Measurements from ENCODE around the gene STPG4.

The STPG4 gene
- 0 reads per million in 3 donors for total RNA-seq

GRCh38 chr2:47155091-47155876 is at the start of gene STPG4:
STPG4 (minus strand) TSS chr2:47155308; CDS start chr2:47155251, 57 bp downstream.
- DNase-seq = no peak
- Histone ChIP-seq H3K4me3 (ENCODE audit: insufficient read depth, low read depth, low read length, poor library complexity, severe bottlenecking) (no peak within 1 kb of the TSS), H3K4me1 (ENCODE audit: control insufficient read depth, insufficient read depth, low read length, poor library complexity, severe bottlenecking) (no peaks in the 10 kb centered on the region), H3K27ac (ENCODE audit: insufficient read depth, low read length, poor library complexity, severe bottlenecking) (no peak within 1 kb of the TSS), H3K27me3 (replicated peaks; ENCODE audit: control insufficient read depth, insufficient read depth, low read length, poor library complexity, severe bottlenecking) (no peaks in the 10 kb centered on the region), H3K9me3 (ENCODE audit: control insufficient read depth, low read length) (no peaks in the 10 kb centered on the region), H3K36me3 (ENCODE audit: control insufficient read depth, insufficient read depth, low read length) (peaks cover 11% of the 10 kb centered on the region)

GRCh38 chr2:47204691-47205090 is 49.6 kb upstream of the STPG4 start:
- no peaks in the 10 kb centered on the region for H3K27me3 ChIP-seq (replicated peaks; ENCODE audit: control insufficient read depth, insufficient read depth, low read length, poor library complexity, severe bottlenecking)
- H3K9me3 ChIP-seq (ENCODE audit: control insufficient read depth, low read length) = no peaks in the 10 kb centered on the region
- no peak for DNase-seq
- no peaks in the 10 kb centered on the region for H3K36me3 ChIP-seq (ENCODE audit: control insufficient read depth, insufficient read depth, low read length)
- H3K4me3 ChIP-seq (ENCODE audit: insufficient read depth, low read depth, low read length, poor library complexity, severe bottlenecking) = no peak overlapping the region
- H3K27ac ChIP-seq (ENCODE audit: insufficient read depth, low read length, poor library complexity, severe bottlenecking) = no peak overlapping the region
- H3K4me1 ChIP-seq (ENCODE audit: control insufficient read depth, insufficient read depth, low read length, poor library complexity, severe bottlenecking) = no peaks in the 10 kb centered on the region

GRCh38 chr2:47203995-47204394 is 48.9 kb upstream of the STPG4 start:
- H3K4me1 ChIP-seq (ENCODE audit: control insufficient read depth, insufficient read depth, low read length, poor library complexity, severe bottlenecking) = no peaks in the 10 kb centered on the region

GRCh38 chr2:47201224-47201623 is 46.1 kb upstream of the STPG4 start:
- Histone ChIP-seq H3K9me3 (ENCODE audit: control insufficient read depth, low read length) (no peaks in the 10 kb centered on the region), H3K4me1 (ENCODE audit: control insufficient read depth, insufficient read depth, low read length, poor library complexity, severe bottlenecking) (no peaks in the 10 kb centered on the region), H3K36me3 (ENCODE audit: control insufficient read depth, insufficient read depth, low read length) (no peaks in the 10 kb centered on the region), H3K27ac (ENCODE audit: insufficient read depth, low read length, poor library complexity, severe bottlenecking) (no peak overlapping the region), H3K4me3 (ENCODE audit: insufficient read depth, low read depth, low read length, poor library complexity, severe bottlenecking) (no peak overlapping the region), H3K27me3 (replicated peaks; ENCODE audit: control insufficient read depth, insufficient read depth, low read length, poor library complexity, severe bottlenecking) (no peaks in the 10 kb centered on the region)
- no peak for DNase-seq

More at GRCh38 chr2:47203995-47204394, 48.9 kb upstream of the STPG4 start:
- Histone ChIP-seq H3K9me3 (ENCODE audit: control insufficient read depth, low read length) (no peaks in the 10 kb centered on the region), H3K36me3 (ENCODE audit: control insufficient read depth, insufficient read depth, low read length) (no peaks in the 10 kb centered on the region), H3K4me3 (ENCODE audit: insufficient read depth, low read depth, low read length, poor library complexity, severe bottlenecking) (no peak overlapping the region), H3K27ac (ENCODE audit: insufficient read depth, low read length, poor library complexity, severe bottlenecking) (no peak overlapping the region), H3K27me3 (replicated peaks; ENCODE audit: control insufficient read depth, insufficient read depth, low read length, poor library complexity, severe bottlenecking) (no peaks in the 10 kb centered on the region)
- DNase-seq = no peak

- DNase-seq = no peak
- Histone ChIP-seq H3K4me3 (ENCODE audit: insufficient read depth, low read depth, low read length, poor library complexity, severe bottlenecking) (no peak overlapping the region), H3K27me3 (replicated peaks; ENCODE audit: control insufficient read depth, insufficient read depth, low read length, poor library complexity, severe bottlenecking) (no peaks in the 10 kb centered on the region), H3K27ac (ENCODE audit: insufficient read depth, low read length, poor library complexity, severe bottlenecking) (no peak overlapping the region), H3K9me3 (ENCODE audit: control insufficient read depth, low read length) (no peaks in the 10 kb centered on the region), H3K36me3 (ENCODE audit: control insufficient read depth, insufficient read depth, low read length) (no peaks in the 10 kb centered on the region), H3K4me1 (ENCODE audit: control insufficient read depth, insufficient read depth, low read length, poor library complexity, severe bottlenecking) (no peaks in the 10 kb centered on the region)
These were observed 43.9 kb upstream of the STPG4 start for GRCh38 chr2:47198985-47199451.

- no peaks in the 10 kb centered on the region for H3K36me3 ChIP-seq (ENCODE audit: control insufficient read depth, insufficient read depth, low read length)
- H3K4me1 ChIP-seq (ENCODE audit: control insufficient read depth, insufficient read depth, low read length, poor library complexity, severe bottlenecking) = no peaks in the 10 kb centered on the region
These were observed 41.4 kb upstream of the STPG4 start for GRCh38 chr2:47196499-47196898.

GRCh38 chr2:47196046-47196445 is 40.9 kb upstream of the STPG4 start:
- Histone ChIP-seq H3K4me1 (ENCODE audit: control insufficient read depth, insufficient read depth, low read length, poor library complexity, severe bottlenecking) (no peaks in the 10 kb centered on the region), H3K27me3 (replicated peaks; ENCODE audit: control insufficient read depth, insufficient read depth, low read length, poor library complexity, severe bottlenecking) (no peaks in the 10 kb centered on the region), H3K36me3 (ENCODE audit: control insufficient read depth, insufficient read depth, low read length) (no peaks in the 10 kb centered on the region), H3K9me3 (ENCODE audit: control insufficient read depth, low read length) (no peaks in the 10 kb centered on the region), H3K27ac (ENCODE audit: insufficient read depth, low read length, poor library complexity, severe bottlenecking) (no peak overlapping the region), H3K4me3 (ENCODE audit: insufficient read depth, low read depth, low read length, poor library complexity, severe bottlenecking) (no peak overlapping the region)
- DNase-seq = no peak

More at GRCh38 chr2:47196499-47196898, 41.4 kb upstream of the STPG4 start:
- DNase-seq = no peak
- no peak overlapping the region for H3K4me3 ChIP-seq (ENCODE audit: insufficient read depth, low read depth, low read length, poor library complexity, severe bottlenecking)
- H3K9me3 ChIP-seq (ENCODE audit: control insufficient read depth, low read length) = no peaks in the 10 kb centered on the region
- no peak overlapping the region for H3K27ac ChIP-seq (ENCODE audit: insufficient read depth, low read length, poor library complexity, severe bottlenecking)
- H3K27me3 ChIP-seq (replicated peaks; ENCODE audit: control insufficient read depth, insufficient read depth, low read length, poor library complexity, severe bottlenecking) = no peaks in the 10 kb centered on the region

GRCh38 chr2:47195148-47195547 is 40.0 kb upstream of the STPG4 start:
- H3K9me3 ChIP-seq (ENCODE audit: control insufficient read depth, low read length) = no peaks in the 10 kb centered on the region
- no peak overlapping the region for H3K27ac ChIP-seq (ENCODE audit: insufficient read depth, low read length, poor library complexity, severe bottlenecking)
- no peak for DNase-seq
- H3K27me3 ChIP-seq (replicated peaks; ENCODE audit: control insufficient read depth, insufficient read depth, low read length, poor library complexity, severe bottlenecking) = no peaks in the 10 kb centered on the region
- no peaks in the 10 kb centered on the region for H3K4me1 ChIP-seq (ENCODE audit: control insufficient read depth, insufficient read depth, low read length, poor library complexity, severe bottlenecking)
- no peak overlapping the region for H3K4me3 ChIP-seq (ENCODE audit: insufficient read depth, low read depth, low read length, poor library complexity, severe bottlenecking)
- no peaks in the 10 kb centered on the region for H3K36me3 ChIP-seq (ENCODE audit: control insufficient read depth, insufficient read depth, low read length)

- DNase-seq = no peak
- Histone ChIP-seq H3K36me3 (ENCODE audit: control insufficient read depth, insufficient read depth, low read length) (no peaks in the 10 kb centered on the region), H3K4me1 (ENCODE audit: control insufficient read depth, insufficient read depth, low read length, poor library complexity, severe bottlenecking) (no peaks in the 10 kb centered on the region), H3K27me3 (replicated peaks; ENCODE audit: control insufficient read depth, insufficient read depth, low read length, poor library complexity, severe bottlenecking) (no peaks in the 10 kb centered on the region), H3K4me3 (ENCODE audit: insufficient read depth, low read depth, low read length, poor library complexity, severe bottlenecking) (no peak overlapping the region), H3K27ac (ENCODE audit: insufficient read depth, low read length, poor library complexity, severe bottlenecking) (no peak overlapping the region), H3K9me3 (ENCODE audit: control insufficient read depth, low read length) (no peaks in the 10 kb centered on the region)
These were observed 39.3 kb upstream of the STPG4 start for GRCh38 chr2:47194410-47194809.

GRCh38 chr2:47193607-47194006 is 38.5 kb upstream of the STPG4 start:
- Histone ChIP-seq H3K27me3 (replicated peaks; ENCODE audit: control insufficient read depth, insufficient read depth, low read length, poor library complexity, severe bottlenecking) (no peaks in the 10 kb centered on the region), H3K27ac (ENCODE audit: insufficient read depth, low read length, poor library complexity, severe bottlenecking) (no peak overlapping the region), H3K36me3 (ENCODE audit: control insufficient read depth, insufficient read depth, low read length) (no peaks in the 10 kb centered on the region), H3K4me3 (ENCODE audit: insufficient read depth, low read depth, low read length, poor library complexity, severe bottlenecking) (no peak overlapping the region), H3K4me1 (ENCODE audit: control insufficient read depth, insufficient read depth, low read length, poor library complexity, severe bottlenecking) (no peaks in the 10 kb centered on the region), H3K9me3 (ENCODE audit: control insufficient read depth, low read length) (no peaks in the 10 kb centered on the region)
- no peak for DNase-seq
